ENCODE measurements around the gene ELK1.

DNA sequence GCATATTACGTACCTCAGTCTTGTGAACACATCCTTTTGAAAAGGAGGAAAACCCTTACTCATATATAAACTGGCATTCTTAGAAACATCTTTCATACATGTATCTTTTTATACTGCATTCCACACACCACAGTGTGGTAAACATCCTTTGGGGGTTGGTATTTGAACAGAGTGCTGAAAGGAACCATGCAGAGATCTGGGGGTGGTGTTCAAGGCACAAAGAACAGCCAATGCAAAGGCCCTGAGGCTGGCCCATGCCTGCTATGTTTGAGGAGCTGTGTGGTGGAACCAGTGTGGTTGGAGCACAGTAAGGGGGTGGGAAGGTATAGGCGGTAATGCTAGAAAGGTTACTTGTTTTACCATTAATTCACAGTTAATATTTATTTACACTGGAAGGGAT, 2.0 kb downstream of the ELK1 start:
- no peak for TF ChIP-seq POLR2A (IDR thresholded peaks at IDR 0.05)
- TF ChIP-seq, protein P1, sequence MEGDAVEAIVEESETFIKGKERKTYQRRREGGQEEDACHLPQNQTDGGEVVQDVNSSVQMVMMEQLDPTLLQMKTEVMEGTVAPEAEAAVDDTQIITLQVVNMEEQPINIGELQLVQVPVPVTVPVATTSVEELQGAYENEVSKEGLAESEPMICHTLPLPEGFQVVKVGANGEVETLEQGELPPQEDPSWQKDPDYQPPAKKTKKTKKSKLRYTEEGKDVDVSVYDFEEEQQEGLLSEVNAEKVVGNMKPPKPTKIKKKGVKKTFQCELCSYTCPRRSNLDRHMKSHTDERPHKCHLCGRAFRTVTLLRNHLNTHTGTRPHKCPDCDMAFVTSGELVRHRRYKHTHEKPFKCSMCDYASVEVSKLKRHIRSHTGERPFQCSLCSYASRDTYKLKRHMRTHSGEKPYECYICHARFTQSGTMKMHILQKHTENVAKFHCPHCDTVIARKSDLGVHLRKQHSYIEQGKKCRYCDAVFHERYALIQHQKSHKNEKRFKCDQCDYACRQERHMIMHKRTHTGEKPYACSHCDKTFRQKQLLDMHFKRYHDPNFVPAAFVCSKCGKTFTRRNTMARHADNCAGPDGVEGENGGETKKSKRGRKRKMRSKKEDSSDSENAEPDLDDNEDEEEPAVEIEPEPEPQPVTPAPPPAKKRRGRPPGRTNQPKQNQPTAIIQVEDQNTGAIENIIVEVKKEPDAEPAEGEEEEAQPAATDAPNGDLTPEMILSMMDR (IDR thresholded peaks at IDR 0.05), result no peak
